Body of pancreas (tissue), 4 donors: ENCODE results near the gene PSD. TPM values are rescaled to one million over a fixed set of nuclear protein-coding genes. Genes with fewer than 3 reads are reported as not detected.

ENCODE experiments used
- ATAC-seq: fragments of 150-250 bp; one replicate; pipeline ENCODE4 v1.9.1; 2016
- DNase-seq, 4 donors: peaks; one replicate each; pipeline ENCODE4 v3.0.0-alpha.2; 2019
- H3K27ac ChIP-seq, 4 donors: fragments of 200-600 bp; sonication (generic); 1 replicate in 3 of 4; 2 replicates in 1 of 4; pipeline versions ENCODE4 v1.5.1 to v1.6.1; 2016 to 2019; ENCODE audit warnings: mild to moderate bottlenecking in 1 of 4, mixed read lengths in 1 of 4, moderate library complexity in 1 of 4
- H3K27me3 ChIP-seq, 2 donors: fragments of 200-600 bp; sonication (generic); one replicate each; pipeline ENCODE4 v1.6.0; 2016; ENCODE audit warnings: mild to moderate bottlenecking in 1 of 2
- H3K36me3 ChIP-seq, 2 donors: fragments of 200-600 bp; sonication (generic); replicated peaks in 1 of 2; 2 replicates each; pipeline ENCODE4 v1.5.1; 2016; ENCODE audit warnings: low read depth in 2 of 2; ENCODE audit not compliant: insufficient read depth in 1 of 2
- H3K4me1 ChIP-seq: fragments of 200-600 bp; sonication (generic); one replicate; pipeline ENCODE4 v1.6.0; 2016
- H3K4me3 ChIP-seq, 2 donors: fragments of 200-600 bp; sonication (generic); 1 replicate in 1 of 2; 2 replicates in 1 of 2; pipeline ENCODE4 v1.5.1; 2016 to 2019
- H3K9me3 ChIP-seq, 3 donors: fragments of 200-600 bp; sonication (generic); 1 replicate in 2 of 3; 2 replicates in 1 of 3; pipeline ENCODE4 v1.5.1; 2016
- CTCF ChIP-seq, 7 experiments: fragments of 450-650 bp in 4 of 7; fragments of 200-600 bp in 3 of 7; sonication (generic) in 3 of 7; IDR thresholded peaks; one replicate each; pipeline ENCODE4 v1.5.1; 2016 to 2019; ENCODE audit warnings: antibody characterized with exemption in 7 of 7
- POLR2A ChIP-seq, 3 donors: fragments of 450-650 bp; IDR thresholded peaks; one replicate each; pipeline ENCODE4 v1.6.1; 2016; ENCODE audit warnings: antibody characterized with exemption in 3 of 3, mild to moderate bottlenecking in 2 of 3
- whole genome bisulfite sequencing, 2 donors: methylation state at CpG; one replicate each; pipeline ENCODE4 v1.1.5; 2017; 5-methylcytosine and 5-hydroxymethylcytosine counted together
- intact Hi-C: fragments of 100-400 bp; cut with DNase I; formaldehyde crosslinking; loops from one replicate; pipeline ENCODE4 v1.15.1; 2023
- total RNA-seq, 2 donors: library from RNA; depleted of rRNA; stranded (reverse); fragments of >200 nt; gene quantifications; one replicate each; pipeline ENCODE4 v1.1.0, GENCODE V29; 2016

PSD gene
- total RNA-seq, 2 donors from 2014 or later = 2.6 to 5.3 TPM

DNA sequence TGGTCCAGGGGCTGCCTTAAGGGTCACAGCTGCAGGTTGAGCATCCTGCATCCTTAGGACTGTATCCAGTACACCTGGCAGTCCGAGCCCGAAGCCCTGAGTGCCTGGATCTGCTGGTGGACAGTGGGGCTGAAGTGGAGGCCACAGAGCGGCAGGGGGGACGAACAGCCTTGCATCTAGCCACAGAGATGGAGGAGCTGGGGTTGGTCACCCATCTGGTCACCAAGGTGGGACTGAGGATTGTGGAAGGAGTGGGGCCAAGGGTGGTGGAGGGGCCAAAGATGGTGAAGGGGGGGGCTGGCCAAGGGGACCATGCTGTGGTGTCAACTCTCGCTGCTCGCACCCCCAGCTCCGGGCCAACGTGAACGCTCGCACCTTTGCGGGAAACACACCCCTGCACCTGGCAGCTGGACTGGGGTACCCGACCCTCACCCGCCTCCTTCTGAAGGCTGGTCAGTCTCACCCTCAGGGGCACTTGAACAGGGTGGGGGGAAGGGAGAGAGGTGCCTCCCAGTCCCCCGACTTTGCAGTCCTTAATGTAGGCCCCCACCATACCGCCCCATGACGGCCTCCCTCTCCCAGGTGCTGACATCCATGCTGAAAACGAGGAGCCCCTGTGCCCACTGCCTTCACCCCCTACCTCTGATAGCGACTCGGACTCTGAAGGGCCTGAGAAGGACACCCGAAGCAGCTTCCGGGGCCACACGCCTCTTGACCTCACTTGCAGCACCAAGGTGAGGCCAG is 17.8 kb downstream of the PSD start:
- peaks cover 0 to 7% of the 10 kb centered on the region in 2 donors for H3K36me3 ChIP-seq
- no peaks in the 10 kb centered on the region for H3K9me3 ChIP-seq
- ATAC-seq = no peak
- no peak overlapping the region for H3K27ac ChIP-seq
- H3K4me3 ChIP-seq = no peak overlapping the region
- TF ChIP-seq CTCF (IDR thresholded peaks at IDR 0.05) (no peak), POLR2A (IDR thresholded peaks at IDR 0.05) (no peak)
- 81 to 92% methylated on average over 15 to 17 of the region's 22 CpGs for WGBS, 2 donors
- peaks cover 40% of the 10 kb centered on the region for H3K4me1 ChIP-seq
- no peaks in the 10 kb centered on the region for H3K27me3 ChIP-seq
- intact Hi-C loops = no loop called here
- DNase-seq = no peak

DNA sequence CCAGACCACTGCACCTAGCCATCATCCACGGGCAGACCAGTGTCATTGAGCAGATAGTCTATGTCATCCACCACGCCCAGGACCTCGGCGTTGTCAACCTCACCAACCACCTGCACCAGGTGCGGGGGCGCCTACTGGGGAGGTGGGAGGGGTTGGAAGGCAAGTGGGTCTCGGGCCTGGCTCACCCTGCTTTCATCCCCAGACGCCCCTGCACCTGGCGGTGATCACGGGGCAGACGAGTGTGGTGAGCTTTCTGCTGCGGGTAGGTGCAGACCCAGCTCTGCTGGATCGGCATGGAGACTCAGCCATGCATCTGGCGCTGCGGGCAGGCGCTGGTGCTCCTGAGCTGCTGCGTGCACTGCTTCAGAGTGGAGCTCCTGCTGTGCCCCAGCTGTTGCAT is 18.5 kb downstream of the PSD start:
- peaks cover 40% of the 10 kb centered on the region for H3K4me1 ChIP-seq
- H3K36me3 ChIP-seq = peaks cover 0 to 7% of the 10 kb centered on the region in 2 donors
- no peak for ATAC-seq
- no peaks in the 10 kb centered on the region for H3K27me3 ChIP-seq
- intact Hi-C loops = no loop called here
- 83% methylated on average over 17 of the region's 17 CpGs; no CpG with 5 or more reads in 1 of the 2 donors for WGBS, 2 donors
- DNase-seq = no peak
- TF ChIP-seq POLR2A (IDR thresholded peaks at IDR 0.05) (no peak), CTCF (IDR thresholded peaks at IDR 0.05) (no peak)
- H3K9me3 ChIP-seq = no peaks in the 10 kb centered on the region
- peak overlapping the region in 3 of 4 donors; percentile 85 to 90 (median 87) for H3K27ac ChIP-seq
- no peak overlapping the region for H3K4me3 ChIP-seq

DNA sequence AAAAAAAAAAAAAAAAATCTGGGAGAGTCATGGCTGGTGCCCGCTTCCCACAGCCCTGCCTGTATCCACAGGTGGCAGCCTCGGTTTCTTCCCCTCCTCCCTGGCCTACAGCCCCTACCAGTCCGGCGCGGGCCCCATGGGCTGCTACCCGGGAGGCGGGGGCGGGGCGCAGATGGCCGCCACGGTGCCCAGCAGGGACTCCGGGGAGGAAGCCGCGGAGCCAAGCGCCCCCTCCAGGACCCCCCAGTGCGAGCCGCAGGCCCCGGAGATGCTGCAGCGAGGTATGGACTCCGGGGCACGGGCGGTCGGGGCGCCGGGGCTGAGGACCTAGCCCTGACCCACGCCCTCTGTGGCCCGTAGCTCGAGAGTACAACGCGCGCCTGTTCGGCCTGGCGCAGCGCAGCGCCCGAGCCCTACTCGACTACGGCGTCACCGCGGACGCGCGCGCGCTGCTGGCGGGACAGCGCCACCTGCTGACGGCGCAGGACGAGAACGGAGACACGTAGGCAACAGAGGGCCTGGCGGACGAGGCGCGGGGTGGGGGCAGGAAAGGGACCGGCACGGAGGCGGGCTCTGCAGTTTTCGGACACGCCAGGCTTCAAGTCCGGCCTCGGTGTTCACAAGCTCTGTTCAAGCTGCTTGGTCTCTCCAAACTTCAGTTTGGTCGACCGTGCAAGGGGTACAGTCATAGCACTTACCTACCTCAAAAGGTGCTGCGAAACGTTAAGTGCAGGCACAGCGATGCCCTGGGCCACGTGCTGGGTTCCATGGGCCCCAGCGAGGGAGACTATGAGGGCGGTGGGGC is 19.2 kb downstream of the PSD start:
- peak overlapping the region; percentile 85 to 95 (median 88) for H3K27ac ChIP-seq
- no peaks in the 10 kb centered on the region for H3K27me3 ChIP-seq
- peaks cover 40% of the 10 kb centered on the region for H3K4me1 ChIP-seq
- peak overlapping the region; percentile 7 to 13 for H3K4me3 ChIP-seq
- TF ChIP-seq CTCF (IDR thresholded peaks at IDR 0.05) = peak; percentile 94 to 99 (median 95)
- peak; percentile 75 to 77 (median 76) for TF ChIP-seq POLR2A (IDR thresholded peaks at IDR 0.05)
- ATAC-seq (peak; percentile 73), DNase-seq (peak; percentile 91 to 93 (median 92))
- 3 to 10% methylated on average over 10 to 71 of the region's 72 CpGs for WGBS, 2 donors
- H3K36me3 ChIP-seq = peaks cover 0 to 7% of the 10 kb centered on the region in 2 donors
- H3K9me3 ChIP-seq = no peaks in the 10 kb centered on the region
- intact Hi-C loops = no loop called here

- ATAC-seq = no peak
- WGBS, 2 donors = 76 to 87% methylated on average over 16 to 21 of the region's 21 CpGs
- intact Hi-C loops = no loop called here
- peaks cover 0 to 7% of the 10 kb centered on the region in 2 donors for H3K36me3 ChIP-seq
- DNase-seq = no peak
- H3K9me3 ChIP-seq = no peaks in the 10 kb centered on the region
- H3K4me3 ChIP-seq = no peak overlapping the region
- no peaks in the 10 kb centered on the region for H3K27me3 ChIP-seq
- H3K27ac ChIP-seq = peak overlapping the region; percentile 85 to 95 (median 88)
- H3K4me1 ChIP-seq = peaks cover 41% of the 10 kb centered on the region
- no peak for TF ChIP-seq CTCF (IDR thresholded peaks at IDR 0.05)
- TF ChIP-seq POLR2A (IDR thresholded peaks at IDR 0.05) = no peak
Observed at GRCh38 chr10:102398172-102399020, 20.2 kb downstream of the PSD start.
